HG03039 (cell line): ENCODE measurements around the gene BCKDHA.
"Not testable (repeated sequence)": the region's sequence is repeated elsewhere in the genome, so short reads cannot be mapped to it uniquely, and the experiment has no call there.

Source experiments
- ATAC-seq: cut with Tn5 transposase; IDR thresholded peaks from one replicate; pipeline ENCODE4 v1.9.1; 2021; ENCODE audit warnings: mild to moderate bottlenecking, moderate library complexity; ENCODE audit not compliant: unreplicated experiment

Gene BCKDHA

GRCh38 chr19:41442473-41443355, 45.1 kb downstream of the BCKDHA start, which contains the start of gene ERICH4:
ERICH4 (plus strand) TSS chr19:41443156; CDS start chr19:41443170, 14 bp downstream.
- no peak for ATAC-seq

- no peak for ATAC-seq
Observed at GRCh38 chr19:41443813-41444455, 46.3 kb downstream of the BCKDHA start.

GRCh38 chr19:41445575-41445974, 48.0 kb downstream of the BCKDHA start:
- no peak for ATAC-seq

- no peak for ATAC-seq
Observed at GRCh38 chr19:41447732-41448332, 50.2 kb downstream of the BCKDHA start.

GRCh38 chr19:41449079-41449864, 51.7 kb downstream of the BCKDHA start:
- ATAC-seq, result no peak

GRCh38 chr19:41449865-41450178, 52.2 kb downstream of the BCKDHA start:
- no peak for ATAC-seq

GRCh38 chr19:41452584-41453275, 55.1 kb downstream of the BCKDHA start:
- no peak for ATAC-seq

GRCh38 chr19:41455936-41456335, 58.3 kb downstream of the BCKDHA start:
- ATAC-seq, result no peak

GRCh38 chr19:41456342-41456918, 58.8 kb downstream of the BCKDHA start:
- no peak for ATAC-seq

GRCh38 chr19:41457241-41457640, 59.6 kb downstream of the BCKDHA start:
- ATAC-seq, result no peak

GRCh38 chr19:41462497-41462896, 64.9 kb downstream of the BCKDHA start:
- no peak for ATAC-seq

- not testable (repeated sequence) for ATAC-seq
Observed at GRCh38 chr19:41463257-41464256, 65.9 kb downstream of the BCKDHA start.
